A673 (cell line): ENCODE measurements around the gene PDCD2. TPM values are rescaled to one million over a fixed set of nuclear protein-coding genes. Genes with fewer than 3 reads are reported as not detected.

Experiments used
- BruUV-seq: library from RNA; stranded (reverse); fragments of 400-500 nt; replicated peaks from 2 replicates; lab custom pipeline; 2021; lab: Mats Ljungman, UMichigan
- CTCF ChIA-PET: fragments of 300-600 bp; sonication (Branson Sonifier 250); formaldehyde crosslinking; loops from one replicate; lab custom pipeline; 2022; ENCODE audit warnings: antibody characterized with exemption; lab: Charles Lee
- POLR2A ChIA-PET: fragments of 300-600 bp; sonication (Branson Sonifier 250); formaldehyde crosslinking; loops from one replicate; lab custom pipeline; 2022; ENCODE audit warnings: antibody characterized with exemption; ENCODE audit not compliant: low non-redundant PET; lab: Charles Lee
- DNase-seq: peaks from one replicate; pipeline ENCODE4 v3.0.0-alpha.2; 2015; ENCODE audit warnings: low spot score
- H3K27ac ChIP-seq: fragments of 200-600 bp; sonication (generic); 2 replicates; pipeline ENCODE4 v1.5.1; 2016; ENCODE audit warnings: mixed run types, low read depth, mild to moderate bottlenecking, mixed read lengths, antibody characterized with exemption, low read length; ENCODE audit not compliant: poor library complexity, severe bottlenecking
- H3K27me3 ChIP-seq: fragments of 200-600 bp; sonication (generic); replicated peaks from 2 replicates; pipeline ENCODE4 v1.6.1; 2017; ENCODE audit warnings: mixed run types, low read depth, mild to moderate bottlenecking, mixed read lengths, antibody characterized with exemption, low read length; ENCODE audit not compliant: insufficient read depth, poor library complexity
- H3K36me3 ChIP-seq: fragments of 200-600 bp; sonication (generic); 2 replicates; pipeline ENCODE4 v1.6.1; 2016; ENCODE audit warnings: mixed run types, mild to moderate bottlenecking, mixed read lengths, antibody characterized with exemption, low read length; ENCODE audit not compliant: insufficient read depth, poor library complexity, severe bottlenecking
- H3K4me1 ChIP-seq: fragments of 200-600 bp; sonication (generic); 2 replicates; pipeline ENCODE4 v1.6.1; 2017; ENCODE audit warnings: mixed run types, mild to moderate bottlenecking, mixed read lengths, antibody characterized with exemption, low read length; ENCODE audit not compliant: insufficient read depth, poor library complexity, severe bottlenecking
- H3K4me3 ChIP-seq: fragments of 200-600 bp; sonication (generic); 2 replicates; pipeline ENCODE4 v1.5.1; 2016; ENCODE audit warnings: low read depth, mixed run types, mild to moderate bottlenecking, mixed read lengths, low read length; ENCODE audit not compliant: poor library complexity, severe bottlenecking
- H3K9me3 ChIP-seq: fragments of 200-600 bp; sonication (generic); 2 replicates; pipeline ENCODE4 v1.6.1; 2016; ENCODE audit warnings: mixed run types, low read depth, mild to moderate bottlenecking, mixed read lengths, antibody characterized with exemption, low read length; ENCODE audit not compliant: poor library complexity, severe bottlenecking
- CTCF ChIP-seq: fragments of 300-800, 200-600 bp; sonication (generic); conservative IDR thresholded peaks from 2 replicates; pipeline ENCODE4 v1.5.1; 2017; ENCODE audit warnings: low read depth, mild to moderate bottlenecking, antibody characterized with exemption, low read length, moderate library complexity, mixed read lengths
- EZH2 ChIP-seq: fragments of 200-600 bp; sonication (generic); IDR thresholded peaks from 2 replicates; pipeline ENCODE4 v1.6.1; 2017; ENCODE audit warnings: borderline replicate concordance, low read depth, mild to moderate bottlenecking, mixed read lengths, antibody characterized with exemption, low read length; ENCODE audit not compliant: poor library complexity, severe bottlenecking
- intact Hi-C: fragments of 100-400 bp; cut with micrococcal nuclease; formaldehyde crosslinking; loops from one replicate; pipeline ENCODE4 v1.10.0; 2022; ENCODE audit not compliant: unreplicated experiment
- total RNA-seq: library from RNA; stranded (reverse); gene quantifications from 2 replicates; pipeline ENCODE4 v1.2.3, GENCODE V29; 2021

The PDCD2 gene
- total RNA-seq, 1 experiment from 2014 or later, result 123 TPM

DNA sequence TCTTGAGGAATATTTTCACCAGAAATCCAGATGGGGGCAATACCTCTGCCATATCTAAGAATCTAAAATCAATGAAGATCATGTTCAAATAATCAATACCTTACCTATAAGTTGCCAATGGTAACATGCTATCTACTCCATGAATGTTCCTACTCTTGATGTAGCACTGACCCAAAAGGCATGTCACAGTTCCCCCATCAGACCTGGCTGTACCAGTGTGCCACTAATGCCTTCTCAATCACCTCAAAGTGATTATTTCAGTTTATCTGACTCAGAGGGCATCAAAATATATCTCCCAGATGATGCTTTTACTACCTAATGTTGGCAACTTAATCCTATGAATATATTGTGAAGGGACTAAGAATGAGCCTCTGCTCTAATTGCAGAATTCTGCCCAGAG is 5.5 kb downstream of the PDCD2 start:
- peaks cover 73% of the 10 kb centered on the region for H3K36me3 ChIP-seq
- no TSS peak for BruUV-seq
- H3K4me3 ChIP-seq, result no peak overlapping the region
- ChIA-PET POLR2A (no interaction called here), CTCF (no interaction called here)
- H3K27ac ChIP-seq, result no peak overlapping the region
- H3K4me1 ChIP-seq, result no peaks in the 10 kb centered on the region
- TF ChIP-seq EZH2, result no peak
- TF ChIP-seq CTCF, result no peak
- no peaks in the 10 kb centered on the region for H3K9me3 ChIP-seq
- intact Hi-C loops, result no loop called here
- H3K27me3 ChIP-seq, result no peaks in the 10 kb centered on the region
- no peak for DNase-seq

DNA sequence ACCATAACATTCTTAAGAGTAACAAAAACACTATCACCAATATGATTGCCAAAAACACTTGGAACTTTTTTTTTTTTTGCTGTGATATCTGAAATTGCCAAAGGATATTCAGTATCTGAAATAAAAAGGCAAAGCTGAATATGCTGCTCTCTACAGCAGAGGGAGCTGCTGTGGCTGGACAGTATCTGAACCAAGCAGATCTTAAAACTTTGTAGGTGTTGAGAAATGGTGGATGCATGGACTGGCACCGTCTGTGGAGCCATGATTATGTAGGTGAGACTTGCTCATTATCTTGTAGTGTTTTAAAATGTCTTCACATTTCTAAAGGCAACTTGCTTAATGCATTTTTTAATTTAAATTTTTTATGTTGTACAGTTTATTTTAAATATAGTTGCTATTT is 9.2 kb downstream of the PDCD2 start:
- Histone ChIP-seq H3K27ac (no peak overlapping the region), H3K9me3 (no peaks in the 10 kb centered on the region), H3K4me3 (no peak overlapping the region), H3K36me3 (peaks cover 63% of the 10 kb centered on the region), H3K4me1 (no peaks in the 10 kb centered on the region), H3K27me3 (no peaks in the 10 kb centered on the region)
- no TSS peak for BruUV-seq
- CTCF ChIA-PET, result interaction anchor here (0.7 kb wide), 1 partner anchor 22 kb away, joined by 3 read pairs; the partner anchor contains the start of gene PSMB1
- TF ChIP-seq EZH2, result no peak
- TF ChIP-seq CTCF, result peak; percentile 34; the same call in 1 of the 2 replicates
- intact Hi-C loops, result no loop called here
- POLR2A ChIA-PET, result no interaction called here
- no peak for DNase-seq

- H3K9me3 ChIP-seq, result no peaks in the 10 kb centered on the region
- no TSS peak for BruUV-seq
- H3K4me3 ChIP-seq, result no peak overlapping the region
- H3K27me3 ChIP-seq, result no peaks in the 10 kb centered on the region
- CTCF ChIA-PET, result no interaction called here
- H3K4me1 ChIP-seq, result no peaks in the 10 kb centered on the region
- DNase-seq, result no peak
- TF ChIP-seq EZH2, result no peak
- TF ChIP-seq CTCF, result no peak
- no peak overlapping the region for H3K27ac ChIP-seq
- peaks cover 60% of the 10 kb centered on the region for H3K36me3 ChIP-seq
- POLR2A ChIA-PET, result no interaction called here
- intact Hi-C loops, result no loop called here
These were observed 11.6 kb downstream of the PDCD2 start for GRCh38 chr6:170572704-170573466.
